Astrocyte of the cerebellum (primary cell): ENCODE measurements around the gene CCN5.

Experiments
- DNase-seq: peaks from one replicate; pipeline ENCODE4 v3.0.0-alpha.2; 2011; ENCODE audit warnings: low read depth
- H3K4me3 ChIP-seq: 2 replicates; pipeline ENCODE4 v1.5.1; 2011; ENCODE audit warnings: mild to moderate bottlenecking, low read depth, low read length, moderate library complexity
- in situ Hi-C: cut with HindIII; loops from 2 replicates; pipeline ENCODE4 v1.10.0; 2017; ENCODE audit warnings: low sequenced_read_pairs
- TF ChIP-seq, protein P1 (sequence below): IDR thresholded peaks from 2 replicates; pipeline ENCODE4 v1.5.1; 2012; ENCODE audit warnings: low read length, low read depth, moderate library complexity, mild to moderate bottlenecking; ENCODE audit errors: missing control alignments

Gene CCN5

GRCh38 chr20:44735816-44736169 lies 20.6 kb downstream of the CCN5 start:
- no peak for DNase-seq
- H3K4me3 ChIP-seq = no peak overlapping the region
- TF ChIP-seq, protein P1, sequence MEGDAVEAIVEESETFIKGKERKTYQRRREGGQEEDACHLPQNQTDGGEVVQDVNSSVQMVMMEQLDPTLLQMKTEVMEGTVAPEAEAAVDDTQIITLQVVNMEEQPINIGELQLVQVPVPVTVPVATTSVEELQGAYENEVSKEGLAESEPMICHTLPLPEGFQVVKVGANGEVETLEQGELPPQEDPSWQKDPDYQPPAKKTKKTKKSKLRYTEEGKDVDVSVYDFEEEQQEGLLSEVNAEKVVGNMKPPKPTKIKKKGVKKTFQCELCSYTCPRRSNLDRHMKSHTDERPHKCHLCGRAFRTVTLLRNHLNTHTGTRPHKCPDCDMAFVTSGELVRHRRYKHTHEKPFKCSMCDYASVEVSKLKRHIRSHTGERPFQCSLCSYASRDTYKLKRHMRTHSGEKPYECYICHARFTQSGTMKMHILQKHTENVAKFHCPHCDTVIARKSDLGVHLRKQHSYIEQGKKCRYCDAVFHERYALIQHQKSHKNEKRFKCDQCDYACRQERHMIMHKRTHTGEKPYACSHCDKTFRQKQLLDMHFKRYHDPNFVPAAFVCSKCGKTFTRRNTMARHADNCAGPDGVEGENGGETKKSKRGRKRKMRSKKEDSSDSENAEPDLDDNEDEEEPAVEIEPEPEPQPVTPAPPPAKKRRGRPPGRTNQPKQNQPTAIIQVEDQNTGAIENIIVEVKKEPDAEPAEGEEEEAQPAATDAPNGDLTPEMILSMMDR = no peak
- in situ Hi-C loops = loop anchor here (10.0 kb wide), 2 partner anchors 71 to 341 kb away; no protein-coding TSS in a partner anchor

- no peak overlapping the region for H3K4me3 ChIP-seq
- peak; percentile 36 for DNase-seq
- in situ Hi-C loops = loop anchor here (10.0 kb wide), 2 partner anchors 72 to 342 kb away; no protein-coding TSS in a partner anchor
- TF ChIP-seq, protein P1 = no peak
Observed at GRCh38 chr20:44736170-44737021, 21.2 kb downstream of the CCN5 start.

GRCh38 chr20:44737116-44737515 lies 21.9 kb downstream of the CCN5 start:
- H3K4me3 ChIP-seq = no peak overlapping the region
- in situ Hi-C loops = loop anchor here (10.0 kb wide), 2 partner anchors 72 to 342 kb away; no protein-coding TSS in a partner anchor
- TF ChIP-seq, protein P1 = no peak
- no peak for DNase-seq

GRCh38 chr20:44738813-44739477 lies 23.8 kb downstream of the CCN5 start:
- in situ Hi-C loops = loop anchor here (10.0 kb wide), 2 partner anchors 74 to 344 kb away; no protein-coding TSS in a partner anchor
- TF ChIP-seq, protein P1 = no peak
- no peak overlapping the region for H3K4me3 ChIP-seq
- DNase-seq = peak; percentile 37

- TF ChIP-seq, protein P1 = no peak
- no peak for DNase-seq
- in situ Hi-C loops = loop anchor here (10.0 kb wide), 2 partner anchors 75 to 345 kb away; no protein-coding TSS in a partner anchor
Observed at GRCh38 chr20:44739942-44740341, 24.8 kb downstream of the CCN5 start.

DNA sequence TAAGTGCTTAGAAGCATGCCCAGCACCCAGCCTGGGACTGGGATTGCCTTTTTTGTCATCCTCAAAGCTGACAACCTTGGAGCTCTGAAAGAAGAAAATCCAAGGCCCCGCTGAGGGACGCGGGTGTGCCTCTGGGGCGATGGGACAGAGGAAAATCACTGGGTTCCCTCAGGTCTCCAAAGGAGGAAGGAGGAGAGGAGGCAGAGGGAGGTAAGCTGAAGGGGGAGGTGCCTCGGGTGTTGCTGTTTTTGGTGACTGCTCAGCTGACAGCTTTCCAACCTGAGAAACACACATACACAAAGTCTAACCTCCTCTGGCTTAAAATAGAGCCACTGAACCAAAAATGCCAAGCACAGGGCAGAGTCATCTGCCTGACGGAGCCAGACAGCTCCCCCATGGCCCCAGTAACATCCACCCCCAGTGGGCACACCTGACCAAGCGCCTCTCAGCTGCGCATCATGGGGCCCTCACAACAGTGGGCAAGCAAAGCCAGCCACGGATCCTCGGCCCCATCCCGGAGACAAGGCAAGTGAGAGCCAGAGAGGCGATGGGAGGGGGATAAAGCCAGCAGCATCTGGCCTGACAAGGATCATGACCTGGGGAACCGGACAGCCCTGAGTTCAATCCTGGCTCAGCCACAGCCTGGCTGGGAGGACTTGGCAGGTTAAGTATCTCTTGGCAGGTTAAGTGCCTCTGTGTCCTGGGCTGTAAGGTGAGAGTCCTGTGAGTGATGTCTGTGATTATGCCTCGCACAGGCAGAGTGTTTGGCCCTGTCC lies 27.3 kb downstream of the CCN5 start:
- no peak for DNase-seq
- in situ Hi-C loops = no loop called here
- TF ChIP-seq, protein P1 = no peak
- H3K4me3 ChIP-seq = no peak overlapping the region

More at GRCh38 chr20:44739942-44740341, 24.8 kb downstream of the CCN5 start:
- no peak overlapping the region for H3K4me3 ChIP-seq
